ENCODE measurements around the gene ST3GAL6. TPM values are rescaled to one million over a fixed set of nuclear protein-coding genes. Genes with fewer than 3 reads are reported as not detected.
A peak's percentile ranks its signal among the peaks of the same experiment; 100 is the strongest.

The ST3GAL6 gene
- total and polyA plus RNA-seq, 2 of the 13 experiments (the other 11 are each of a cell fraction or from before 2014, with no cell fraction given), result 17.5 to 23.2 TPM

DNA sequence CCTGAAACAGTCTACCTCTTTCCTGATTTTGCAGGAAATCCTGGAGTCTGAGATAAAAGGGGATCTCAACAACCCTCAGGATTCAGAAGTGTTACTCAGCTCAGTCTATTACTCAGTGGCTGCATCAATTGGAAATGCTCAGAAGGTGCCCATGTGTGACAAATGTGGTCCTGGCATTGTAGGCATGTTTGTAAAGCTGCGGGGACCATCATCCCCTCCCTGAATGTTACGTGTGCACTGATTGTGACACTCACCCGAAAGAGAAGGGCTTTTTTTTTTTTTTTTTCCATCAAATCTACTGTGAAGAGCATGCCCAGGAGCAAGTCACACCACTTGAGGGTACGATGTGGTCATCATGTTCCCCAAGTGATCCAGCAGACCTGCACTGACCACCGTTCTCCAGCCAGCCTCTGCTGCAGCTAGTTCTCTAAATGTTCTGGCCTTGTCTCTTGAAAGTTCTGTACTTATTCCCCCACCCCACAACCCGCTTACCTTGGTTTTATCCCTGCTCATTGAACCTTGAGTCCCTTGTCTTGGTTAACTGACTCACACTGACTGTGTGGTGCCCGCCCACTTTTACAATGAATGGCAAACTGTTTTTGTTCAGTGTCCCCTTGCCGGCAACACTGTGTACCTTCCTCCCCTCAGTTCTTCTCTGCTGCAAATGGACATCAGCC is 19.8 kb downstream of the ST3GAL6 start (continued):
- TF ChIP-seq, protein P1, sequence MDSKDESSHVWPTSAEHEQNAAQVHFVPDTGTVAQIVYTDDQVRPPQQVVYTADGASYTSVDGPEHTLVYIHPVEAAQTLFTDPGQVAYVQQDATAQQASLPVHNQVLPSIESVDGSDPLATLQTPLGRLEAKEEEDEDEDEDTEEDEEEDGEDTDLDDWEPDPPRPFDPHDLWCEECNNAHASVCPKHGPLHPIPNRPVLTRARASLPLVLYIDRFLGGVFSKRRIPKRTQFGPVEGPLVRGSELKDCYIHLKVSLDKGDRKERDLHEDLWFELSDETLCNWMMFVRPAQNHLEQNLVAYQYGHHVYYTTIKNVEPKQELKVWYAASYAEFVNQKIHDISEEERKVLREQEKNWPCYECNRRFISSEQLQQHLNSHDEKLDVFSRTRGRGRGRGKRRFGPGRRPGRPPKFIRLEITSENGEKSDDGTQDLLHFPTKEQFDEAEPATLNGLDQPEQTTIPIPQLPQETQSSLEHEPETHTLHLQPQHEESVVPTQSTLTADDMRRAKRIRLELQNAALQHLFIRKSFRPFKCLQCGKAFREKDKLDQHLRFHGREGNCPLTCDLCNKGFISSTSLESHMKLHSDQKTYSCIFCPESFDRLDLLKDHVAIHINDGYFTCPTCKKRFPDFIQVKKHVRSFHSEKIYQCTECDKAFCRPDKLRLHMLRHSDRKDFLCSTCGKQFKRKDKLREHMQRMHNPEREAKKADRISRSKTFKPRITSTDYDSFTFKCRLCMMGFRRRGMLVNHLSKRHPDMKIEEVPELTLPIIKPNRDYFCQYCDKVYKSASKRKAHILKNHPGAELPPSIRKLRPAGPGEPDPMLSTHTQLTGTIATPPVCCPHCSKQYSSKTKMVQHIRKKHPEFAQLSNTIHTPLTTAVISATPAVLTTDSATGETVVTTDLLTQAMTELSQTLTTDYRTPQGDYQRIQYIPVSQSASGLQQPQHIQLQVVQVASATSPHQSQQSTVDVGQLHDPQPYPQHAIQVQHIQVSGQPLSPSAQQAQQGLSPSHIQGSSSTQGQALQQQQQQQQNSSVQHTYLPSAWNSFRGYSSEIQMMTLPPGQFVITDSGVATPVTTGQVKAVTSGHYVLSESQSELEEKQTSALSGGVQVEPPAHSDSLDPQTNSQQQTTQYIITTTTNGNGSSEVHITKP (CRISPR knock-in tag; IDR thresholded peaks at IDR 0.05; ENCODE audit: low read depth), result peak; percentile 60; the same call in 1 of the 2 replicates
- TF ChIP-seq PHF21A (CRISPR knock-in tag; IDR thresholded peaks at IDR 0.05), result no peak; the same call in 1 of the 2 replicates
- TF ChIP-seq ZNF484 (CRISPR knock-in tag; IDR thresholded peaks at IDR 0.05; ENCODE audit: borderline replicate concordance, low read depth), result no peak
- TF ChIP-seq, protein P2, sequence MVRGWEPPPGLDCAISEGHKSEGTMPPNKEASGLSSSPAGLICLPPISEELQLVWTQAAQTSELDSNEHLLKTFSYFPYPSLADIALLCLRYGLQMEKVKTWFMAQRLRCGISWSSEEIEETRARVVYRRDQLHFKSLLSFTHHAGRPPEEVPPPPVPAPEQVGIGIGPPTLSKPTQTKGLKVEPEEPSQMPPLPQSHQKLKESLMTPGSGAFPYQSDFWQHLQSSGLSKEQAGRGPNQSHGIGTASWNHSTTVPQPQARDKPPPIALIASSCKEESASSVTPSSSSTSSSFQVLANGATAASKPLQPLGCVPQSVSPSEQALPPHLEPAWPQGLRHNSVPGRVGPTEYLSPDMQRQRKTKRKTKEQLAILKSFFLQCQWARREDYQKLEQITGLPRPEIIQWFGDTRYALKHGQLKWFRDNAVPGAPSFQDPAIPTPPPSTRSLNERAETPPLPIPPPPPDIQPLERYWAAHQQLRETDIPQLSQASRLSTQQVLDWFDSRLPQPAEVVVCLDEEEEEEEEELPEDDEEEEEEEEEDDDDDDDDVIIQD (CRISPR knock-in tag; IDR thresholded peaks at IDR 0.05; ENCODE audit: low read depth), result 0 out of 2 replicates have a peak, but pooled peaks have one; percentile 17
- no peak for TF ChIP-seq ZNF430 (CRISPR knock-in tag; IDR thresholded peaks at IDR 0.05)
- 0 out of 2 replicates have a peak, but pooled peaks have one; percentile 10 for TF ChIP-seq ELF3 (CRISPR knock-in tag; IDR thresholded peaks at IDR 0.05)
- TF ChIP-seq, protein P3, sequence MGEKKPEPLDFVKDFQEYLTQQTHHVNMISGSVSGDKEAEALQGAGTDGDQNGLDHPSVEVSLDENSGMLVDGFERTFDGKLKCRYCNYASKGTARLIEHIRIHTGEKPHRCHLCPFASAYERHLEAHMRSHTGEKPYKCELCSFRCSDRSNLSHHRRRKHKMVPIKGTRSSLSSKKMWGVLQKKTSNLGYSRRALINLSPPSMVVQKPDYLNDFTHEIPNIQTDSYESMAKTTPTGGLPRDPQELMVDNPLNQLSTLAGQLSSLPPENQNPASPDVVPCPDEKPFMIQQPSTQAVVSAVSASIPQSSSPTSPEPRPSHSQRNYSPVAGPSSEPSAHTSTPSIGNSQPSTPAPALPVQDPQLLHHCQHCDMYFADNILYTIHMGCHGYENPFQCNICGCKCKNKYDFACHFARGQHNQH (CRISPR knock-in tag; IDR thresholded peaks at IDR 0.05), result peak; percentile 59; the same call in 1 of the 2 replicates
- peak; percentile 39; the same call in 1 of the 2 replicates for TF ChIP-seq FOXO1 (CRISPR knock-in tag; IDR thresholded peaks at IDR 0.05)
- TF ChIP-seq ZSCAN20 (CRISPR knock-in tag; IDR thresholded peaks at IDR 0.05; ENCODE audit: borderline replicate concordance), result no peak
- TF ChIP-seq SP1 (IDR thresholded peaks at IDR 0.05), result no peak
- TF ChIP-seq SP1 (CRISPR knock-in tag; IDR thresholded peaks at IDR 0.05), result peak; percentile 42; the same call in 1 of the 2 replicates
- no peak for TF ChIP-seq FOXP1 (IDR thresholded peaks at IDR 0.05)
- peak; percentile 38; the same call in 1 of the 2 replicates for TF ChIP-seq FOXP1 (CRISPR knock-in tag; IDR thresholded peaks at IDR 0.05)
- TF ChIP-seq, protein P4, sequence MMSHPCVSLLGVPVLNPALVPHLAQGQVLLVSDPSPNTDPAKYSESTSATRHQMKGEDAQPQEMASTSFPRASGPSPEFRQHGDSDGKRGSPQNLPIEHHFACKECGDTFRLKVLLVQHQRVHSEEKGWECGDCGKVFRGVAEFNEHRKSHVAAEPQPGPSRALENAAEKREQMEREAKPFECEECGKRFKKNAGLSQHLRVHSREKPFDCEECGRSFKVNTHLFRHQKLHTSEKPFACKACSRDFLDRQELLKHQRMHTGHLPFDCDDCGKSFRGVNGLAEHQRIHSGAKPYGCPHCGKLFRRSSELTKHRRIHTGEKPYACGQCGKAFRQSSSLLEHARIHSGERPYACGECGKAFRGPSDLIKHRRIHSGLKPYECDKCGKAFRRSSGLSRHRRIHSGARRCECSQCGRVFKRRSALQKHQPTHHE (CRISPR knock-in tag; IDR thresholded peaks at IDR 0.05; ENCODE audit: borderline replicate concordance), result no peak
- TF ChIP-seq, protein P5, sequence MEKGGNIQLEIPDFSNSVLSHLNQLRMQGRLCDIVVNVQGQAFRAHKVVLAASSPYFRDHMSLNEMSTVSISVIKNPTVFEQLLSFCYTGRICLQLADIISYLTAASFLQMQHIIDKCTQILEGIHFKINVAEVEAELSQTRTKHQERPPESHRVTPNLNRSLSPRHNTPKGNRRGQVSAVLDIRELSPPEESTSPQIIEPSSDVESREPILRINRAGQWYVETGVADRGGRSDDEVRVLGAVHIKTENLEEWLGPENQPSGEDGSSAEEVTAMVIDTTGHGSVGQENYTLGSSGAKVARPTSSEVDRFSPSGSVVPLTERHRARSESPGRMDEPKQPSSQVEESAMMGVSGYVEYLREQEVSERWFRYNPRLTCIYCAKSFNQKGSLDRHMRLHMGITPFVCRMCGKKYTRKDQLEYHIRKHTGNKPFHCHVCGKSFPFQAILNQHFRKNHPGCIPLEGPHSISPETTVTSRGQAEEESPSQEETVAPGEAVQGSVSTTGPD (CRISPR knock-in tag; IDR thresholded peaks at IDR 0.05), result no peak
- peak; percentile 19; the same call in 1 of the 2 replicates for TF ChIP-seq CREM (IDR thresholded peaks at IDR 0.05)
- no peak for TF ChIP-seq CREM (CRISPR knock-in tag; IDR thresholded peaks at IDR 0.05)
- TF ChIP-seq CCDC6 (CRISPR knock-in tag; IDR thresholded peaks at IDR 0.05), result no peak
- TF ChIP-seq IRF2 (CRISPR knock-in tag; IDR thresholded peaks at IDR 0.05), result 0 out of 2 replicates have a peak, but pooled peaks have one; percentile 29
